GM19035 (cell line): Measurements from ENCODE around the gene ARHGEF11.
"Not testable (repeated sequence)": the region's sequence is repeated elsewhere in the genome, so short reads cannot be mapped to it uniquely, and the experiment has no call there.

Experiments
- ATAC-seq: cut with Tn5 transposase; IDR thresholded peaks from one replicate; pipeline ENCODE4 v1.9.1; 2021; ENCODE audit not compliant: unreplicated experiment

The ARHGEF11 gene, protein sequence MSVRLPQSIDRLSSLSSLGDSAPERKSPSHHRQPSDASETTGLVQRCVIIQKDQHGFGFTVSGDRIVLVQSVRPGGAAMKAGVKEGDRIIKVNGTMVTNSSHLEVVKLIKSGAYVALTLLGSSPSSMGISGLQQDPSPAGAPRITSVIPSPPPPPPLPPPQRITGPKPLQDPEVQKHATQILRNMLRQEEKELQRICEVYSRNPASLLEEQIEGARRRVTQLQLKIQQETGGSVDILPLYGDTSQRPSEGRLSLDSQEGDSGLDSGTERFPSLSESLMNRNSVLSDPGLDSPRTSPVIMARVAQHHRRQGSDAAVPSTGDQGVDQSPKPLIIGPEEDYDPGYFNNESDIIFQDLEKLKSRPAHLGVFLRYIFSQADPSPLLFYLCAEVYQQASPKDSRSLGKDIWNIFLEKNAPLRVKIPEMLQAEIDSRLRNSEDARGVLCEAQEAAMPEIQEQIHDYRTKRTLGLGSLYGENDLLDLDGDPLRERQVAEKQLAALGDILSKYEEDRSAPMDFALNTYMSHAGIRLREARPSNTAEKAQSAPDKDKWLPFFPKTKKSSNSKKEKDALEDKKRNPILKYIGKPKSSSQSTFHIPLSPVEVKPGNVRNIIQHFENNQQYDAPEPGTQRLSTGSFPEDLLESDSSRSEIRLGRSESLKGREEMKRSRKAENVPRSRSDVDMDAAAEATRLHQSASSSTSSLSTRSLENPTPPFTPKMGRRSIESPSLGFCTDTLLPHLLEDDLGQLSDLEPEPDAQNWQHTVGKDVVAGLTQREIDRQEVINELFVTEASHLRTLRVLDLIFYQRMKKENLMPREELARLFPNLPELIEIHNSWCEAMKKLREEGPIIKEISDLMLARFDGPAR (N-terminal part only)

GRCh38 chr1:157045250-157046218 lies at the start of gene ARHGEF11:
Gene ARHGEF11, minus strand, starts transcription at chr1:157045742. Its CDS starts 1,412 bp downstream, at chr1:157044330.
- ATAC-seq: peak; percentile 73

DNA sequence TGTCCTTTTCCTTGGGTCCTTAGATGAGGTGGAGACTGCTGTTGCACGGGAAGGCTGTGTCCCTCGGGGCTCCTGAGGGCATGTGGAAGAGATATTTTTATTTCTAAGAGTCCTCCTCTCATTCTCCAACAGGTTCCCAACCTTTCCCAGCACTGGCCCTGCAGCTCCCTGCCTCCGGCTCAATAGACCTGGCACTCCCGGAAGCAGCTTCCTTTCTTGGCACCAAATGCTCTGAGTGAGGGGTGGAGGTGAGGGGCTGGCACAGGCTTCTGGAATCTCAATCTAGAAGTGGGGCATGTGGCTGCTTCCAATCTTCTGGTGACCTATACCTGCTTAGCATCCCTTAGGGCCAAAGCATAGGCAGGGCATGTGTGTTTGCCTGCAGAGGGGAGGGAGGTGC lies 49.5 kb upstream of the ARHGEF11 start:
- ATAC-seq: no peak

- no peak for ATAC-seq
Measured at GRCh38 chr1:157092831-157093230, 47.3 kb upstream of the ARHGEF11 start.

- ATAC-seq: no peak
Measured at GRCh38 chr1:157091668-157092273, 46.2 kb upstream of the ARHGEF11 start.

DNA sequence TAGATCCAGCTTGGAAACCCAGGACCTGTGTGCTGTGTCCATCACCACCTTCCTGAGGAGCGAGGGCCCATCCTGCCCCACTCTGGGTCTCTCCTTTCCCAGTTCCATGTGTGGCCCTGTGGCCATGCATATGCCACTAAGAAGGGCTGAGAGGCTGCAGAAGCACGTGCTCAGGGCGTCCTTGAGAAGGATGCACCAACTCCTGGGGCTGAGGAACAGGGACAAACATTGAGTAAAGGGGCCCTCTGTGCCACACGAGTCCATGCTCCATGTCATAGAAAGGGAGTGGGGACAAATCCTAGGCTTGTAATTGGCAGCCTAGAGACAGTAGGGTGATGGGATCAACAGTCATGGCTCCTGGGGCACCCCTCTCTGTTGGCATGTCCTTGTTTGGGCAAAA lies 45.6 kb upstream of the ARHGEF11 start:
- ATAC-seq: no peak

DNA sequence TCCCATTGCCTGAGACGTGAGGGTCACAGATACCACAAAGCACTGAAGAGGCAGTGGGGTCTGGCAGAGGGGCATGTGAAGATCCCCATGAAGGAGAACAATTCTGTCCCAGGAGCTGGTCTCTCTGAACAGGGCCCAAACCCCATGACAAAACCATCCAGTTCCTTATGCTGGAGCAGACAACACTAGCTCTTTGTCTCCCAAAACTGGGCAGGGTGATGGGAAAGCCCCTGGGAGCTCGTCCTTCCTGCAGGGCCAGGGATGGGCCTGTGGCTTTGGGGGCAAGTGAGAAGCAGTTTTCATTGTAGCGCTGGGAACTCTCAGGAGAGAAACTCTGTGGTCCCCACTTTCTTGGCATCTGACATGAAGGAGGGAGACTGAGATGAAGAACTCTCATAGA lies 45.2 kb upstream of the ARHGEF11 start:
- ATAC-seq: no peak

- ATAC-seq: peak; percentile 71
Measured at GRCh38 chr1:157090196-157090647, 44.7 kb upstream of the ARHGEF11 start.

DNA sequence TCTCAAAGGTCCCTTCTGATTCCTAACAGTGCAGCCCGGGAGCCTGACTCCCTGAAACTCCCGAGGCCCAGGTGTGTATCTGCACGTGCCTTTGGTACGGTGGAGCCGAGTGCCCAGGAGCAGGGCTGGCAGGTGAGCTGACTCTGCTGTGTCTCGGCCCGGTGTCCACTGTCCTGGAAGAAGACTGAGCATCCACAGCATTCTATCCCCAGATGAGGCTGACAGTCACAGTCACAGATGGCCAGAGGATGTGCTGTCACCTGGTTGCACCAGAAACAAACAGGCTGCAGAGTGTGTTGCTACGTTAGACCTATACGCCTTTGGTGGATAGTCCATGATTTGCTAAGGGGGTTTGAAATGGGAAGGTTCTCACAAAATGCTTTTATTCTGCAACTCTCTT lies 44.2 kb upstream of the ARHGEF11 start:
- peak; percentile 25 for ATAC-seq

DNA sequence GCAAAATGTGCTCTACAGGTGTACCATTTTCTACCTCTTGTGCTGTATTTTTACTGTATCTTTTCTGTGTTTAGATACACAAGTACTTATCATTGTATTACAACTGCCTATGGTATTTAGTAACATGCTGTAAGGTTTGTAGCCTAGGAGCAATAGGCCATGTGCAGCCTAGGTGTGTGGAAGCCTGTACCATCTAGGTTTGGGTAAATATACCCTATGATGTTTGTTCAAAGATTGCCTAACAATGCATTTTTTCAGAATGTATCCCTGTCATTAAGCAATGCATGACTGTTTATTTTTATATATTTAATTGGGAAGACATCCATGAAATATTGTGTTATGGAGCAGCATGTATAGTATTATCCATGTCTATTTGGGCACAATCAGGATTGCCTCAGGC lies 43.1 kb upstream of the ARHGEF11 start:
- ATAC-seq: no peak

GRCh38 chr1:157087030-157087429 lies 41.5 kb upstream of the ARHGEF11 start:
- ATAC-seq: no peak

GRCh38 chr1:157086299-157086698 lies 40.8 kb upstream of the ARHGEF11 start:
- ATAC-seq: no peak

DNA sequence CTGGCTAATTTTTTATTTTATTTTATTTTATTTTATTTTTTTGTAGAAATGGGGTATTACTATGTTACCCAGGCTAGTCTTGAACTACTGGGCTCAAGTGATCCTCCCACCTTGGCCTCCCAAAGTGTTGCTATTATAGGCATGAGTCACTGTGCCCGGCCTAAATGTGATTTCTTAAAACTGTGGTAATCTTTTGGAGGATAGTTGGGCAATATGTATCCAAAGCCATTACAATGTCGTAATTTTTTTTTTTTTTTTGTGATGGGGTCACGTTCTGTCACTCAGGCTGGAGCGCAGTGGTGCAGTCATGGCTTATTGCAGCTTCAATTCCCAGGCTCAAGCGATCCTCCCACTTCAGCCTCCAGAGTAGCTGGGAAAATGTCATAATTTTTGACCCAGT lies 39.9 kb upstream of the ARHGEF11 start:
- ATAC-seq: no peak

DNA sequence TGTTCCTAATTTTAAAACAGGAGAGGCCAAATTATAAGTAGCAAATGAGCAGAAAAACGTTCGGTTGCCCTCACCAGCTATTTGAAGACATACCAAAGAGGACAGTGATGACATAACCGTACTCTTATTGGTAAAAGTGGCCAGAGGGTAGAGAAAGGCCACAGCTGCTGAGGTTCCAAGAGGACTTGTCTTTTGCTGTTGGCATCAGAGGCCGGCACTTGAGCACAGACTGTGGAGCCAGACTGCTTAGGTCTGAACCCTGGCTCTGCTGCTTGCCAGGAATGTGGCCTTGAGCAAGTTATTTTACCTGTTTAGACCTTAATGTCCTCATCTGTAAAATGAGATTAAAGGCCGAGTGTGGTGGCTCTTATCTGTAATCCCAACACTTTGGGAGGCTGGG lies 39.2 kb upstream of the ARHGEF11 start:
- no peak for ATAC-seq

DNA sequence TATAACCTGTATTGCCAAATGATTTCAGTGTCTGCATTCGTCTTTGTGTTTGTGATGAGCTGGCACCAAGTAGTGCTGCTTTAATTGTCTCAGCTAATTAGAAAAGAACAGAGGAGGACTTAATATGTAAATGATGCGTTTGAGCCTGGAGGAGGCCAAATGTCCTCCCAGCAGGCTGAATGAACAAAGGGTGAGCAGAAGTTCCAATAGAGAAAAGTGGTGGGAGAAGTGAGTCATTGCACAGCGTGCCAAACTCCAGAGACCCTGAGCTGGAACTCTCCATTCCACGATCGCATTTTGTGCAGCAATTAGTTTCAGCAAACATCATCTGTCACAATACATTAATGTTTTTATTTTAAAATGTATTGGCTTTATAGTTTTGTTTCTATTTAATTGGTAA lies 36.2 kb upstream of the ARHGEF11 start:
- ATAC-seq: no peak

DNA sequence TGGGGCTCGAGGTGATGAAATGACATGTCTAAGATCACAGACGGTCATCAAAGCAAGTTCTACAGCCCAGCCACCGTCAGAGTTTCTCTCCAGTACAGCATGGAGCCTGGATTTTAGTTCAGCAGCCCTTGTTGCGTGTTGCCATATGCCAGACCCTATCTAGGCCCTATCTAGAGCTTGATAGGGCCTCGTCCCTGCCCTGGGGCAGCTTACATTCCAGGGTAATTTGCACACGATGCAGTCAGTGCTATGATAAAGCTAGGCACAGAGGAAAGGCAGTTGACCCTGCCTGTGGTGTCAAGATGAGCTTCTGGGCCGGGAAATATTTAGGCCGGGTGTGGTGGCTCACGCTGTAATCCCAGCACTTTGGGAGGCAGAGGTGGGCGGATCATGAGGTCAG lies 35.2 kb upstream of the ARHGEF11 start:
- no peak for ATAC-seq

GRCh38 chr1:157077394-157077793 lies 31.9 kb upstream of the ARHGEF11 start:
- no peak for ATAC-seq

GRCh38 chr1:157073944-157074685 lies 28.6 kb upstream of the ARHGEF11 start:
- ATAC-seq: no peak

- ATAC-seq: no peak
Measured at GRCh38 chr1:157069601-157070000, 24.1 kb upstream of the ARHGEF11 start.

- not testable (repeated sequence) for ATAC-seq
Measured at GRCh38 chr1:157059241-157059640, 13.7 kb upstream of the ARHGEF11 start.

GRCh38 chr1:157056269-157056668 lies 10.7 kb upstream of the ARHGEF11 start:
- ATAC-seq: no peak
